A549 treated with GW870086 at 1 μM for 4 hours (cell line): Measurements from ENCODE around the gene GKN1. TPM values are rescaled to one million over a fixed set of nuclear protein-coding genes. Genes with fewer than 3 reads are reported as not detected.

Source experiments
- total RNA-seq: library from RNA; stranded (reverse); fragments of 200-300 nt; extraction: Qiagen RNA extraction; gene quantifications from 5 replicates; pipeline ENCODE4 v1.2.3, GENCODE V29; 2022; ENCODE audit warnings: low read depth

Gene GKN1, protein sequence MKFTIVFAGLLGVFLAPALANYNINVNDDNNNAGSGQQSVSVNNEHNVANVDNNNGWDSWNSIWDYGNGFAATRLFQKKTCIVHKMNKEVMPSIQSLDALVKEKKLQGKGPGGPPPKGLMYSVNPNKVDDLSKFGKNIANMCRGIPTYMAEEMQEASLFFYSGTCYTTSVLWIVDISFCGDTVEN
- total RNA-seq: 0.56 to 0.72 TPM (median 0.57 TPM) in 4 of 5 replicates, not detected in the other

DNA sequence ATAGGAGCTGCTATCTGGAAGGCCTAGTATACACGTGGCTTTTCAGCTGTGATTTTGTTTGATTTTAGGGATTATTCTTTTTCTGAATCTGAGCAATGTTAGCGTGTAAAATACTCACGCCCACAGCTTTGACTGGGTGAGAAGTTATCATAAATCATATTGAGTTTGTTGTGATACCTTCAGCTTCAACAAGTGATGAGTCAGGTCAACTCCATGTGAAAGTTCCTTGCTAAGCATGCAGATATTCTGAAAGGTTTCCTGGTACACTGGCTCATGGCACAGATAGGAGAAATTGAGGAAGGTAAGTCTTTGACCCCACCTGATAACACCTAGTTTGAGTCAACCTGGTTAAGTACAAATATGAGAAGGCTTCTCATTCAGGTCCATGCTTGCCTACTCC lies at the start of gene GKN1:
GKN1 (plus strand) TSS at position 386 of the 400 bp plus-strand sequence. CDS start 42 bp downstream, outside the sequence.

DNA sequence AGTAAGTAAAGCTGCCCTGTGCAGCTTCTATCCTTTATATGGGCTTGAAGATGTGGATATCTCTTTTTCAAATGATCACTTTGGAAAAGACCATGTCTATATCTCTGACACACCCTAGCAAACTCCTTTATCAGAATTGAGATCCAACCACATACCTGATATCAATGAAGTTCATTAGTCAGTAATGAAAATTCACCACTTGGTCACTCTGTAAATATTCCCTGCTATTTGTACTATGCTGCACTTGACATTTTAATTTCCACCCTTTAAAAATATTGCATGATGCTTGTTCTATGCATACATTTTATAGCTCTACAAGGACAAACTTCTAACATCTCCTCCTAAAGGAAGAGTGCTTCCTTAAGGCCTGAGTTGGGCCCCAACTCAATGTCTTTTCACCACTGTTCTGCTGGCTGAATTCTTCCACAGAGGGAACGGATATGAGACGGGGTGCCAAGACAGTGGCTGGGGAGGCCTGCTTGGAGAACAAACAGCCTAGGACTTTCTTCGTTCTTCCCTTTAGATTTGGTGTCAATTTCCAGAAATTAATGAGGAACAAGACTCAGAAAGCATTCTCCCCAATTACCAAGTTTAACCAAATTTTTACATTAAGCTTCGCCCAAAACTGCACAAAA lies 21.4 kb upstream of the GKN1 start, which contains the start of gene GKN2:
GKN2 (minus strand) TSS at position 7 of the 635 bp plus-strand sequence. CDS start 32 bp downstream, outside the sequence.

DNA sequence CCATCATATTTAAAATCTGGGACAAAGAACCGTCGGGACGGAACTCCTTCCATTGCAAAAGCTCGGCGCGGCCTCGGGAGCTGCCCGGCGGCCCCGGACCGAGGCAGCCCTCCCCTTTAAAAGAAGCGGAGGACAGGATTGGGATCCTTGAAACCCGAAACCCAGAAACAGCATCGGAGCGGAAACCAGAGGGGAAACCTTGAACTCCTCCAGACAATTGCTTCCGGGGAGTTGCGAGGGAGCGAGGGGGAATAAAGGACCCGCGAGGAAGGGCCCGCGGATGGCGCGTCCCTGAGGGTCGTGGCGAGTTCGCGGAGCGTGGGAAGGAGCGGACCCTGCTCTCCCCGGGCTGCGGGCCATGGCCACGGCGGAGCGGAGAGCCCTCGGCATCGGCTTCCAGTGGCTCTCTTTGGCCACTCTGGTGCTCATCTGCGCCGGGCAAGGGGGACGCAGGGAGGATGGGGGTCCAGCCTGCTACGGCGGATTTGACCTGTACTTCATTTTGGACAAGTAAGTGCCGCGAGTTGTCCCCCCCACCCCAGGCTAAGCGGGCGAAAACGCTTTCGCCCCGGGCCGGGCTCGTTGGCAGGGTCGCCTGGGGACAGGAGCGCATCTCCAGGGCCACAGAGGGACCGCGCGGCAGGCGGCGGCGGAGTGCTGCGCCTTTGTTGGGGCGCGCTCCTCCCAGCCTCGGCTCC lies 38.9 kb downstream of the GKN1 start, which contains the start of gene ANTXR1:
ANTXR1 (plus strand) TSS at position 38 of the 698 bp plus-strand sequence; CDS start at position 359, 321 bp downstream.

Other genes starting within 250 kb of the GKN1 start
- 0.10 to 0.19 TPM (median 0.14 TPM) in 5 replicates for gene ARHGAP25, start 239.8 kb upstream of the GKN1 start, total RNA-seq
- gene BMP10, start 103.2 kb upstream of the GKN1 start, total RNA-seq: not detected in 5 replicates
- 1.7 to 3.5 TPM (median 2.9 TPM) in 5 replicates for gene GKN2, start 21.7 kb upstream of the GKN1 start, total RNA-seq
- gene ANTXR1, start 38.5 kb downstream of the GKN1 start, total RNA-seq: 99.8 to 143 TPM (median 140 TPM) in 5 replicates